Left kidney (tissue), 2 donors: ENCODE data around the gene SPART. TPM values are rescaled to one million over a fixed set of nuclear protein-coding genes. Genes with fewer than 3 reads are reported as not detected.

Experiments used
- DNase-seq: peaks from one replicate; pipeline ENCODE4 v3.0.0-alpha.2; 2013
- polyA plus RNA-seq: library from polyadenylated mRNA; unstranded; fragments of 120-200 nt; gene quantifications from one replicate; pipeline ENCODE4 v1.2.1, GENCODE V29; 2013; ENCODE audit not compliant: insufficient read length

Gene SPART
- polyA plus RNA-seq, 1 donor, result 101 TPM

DNA sequence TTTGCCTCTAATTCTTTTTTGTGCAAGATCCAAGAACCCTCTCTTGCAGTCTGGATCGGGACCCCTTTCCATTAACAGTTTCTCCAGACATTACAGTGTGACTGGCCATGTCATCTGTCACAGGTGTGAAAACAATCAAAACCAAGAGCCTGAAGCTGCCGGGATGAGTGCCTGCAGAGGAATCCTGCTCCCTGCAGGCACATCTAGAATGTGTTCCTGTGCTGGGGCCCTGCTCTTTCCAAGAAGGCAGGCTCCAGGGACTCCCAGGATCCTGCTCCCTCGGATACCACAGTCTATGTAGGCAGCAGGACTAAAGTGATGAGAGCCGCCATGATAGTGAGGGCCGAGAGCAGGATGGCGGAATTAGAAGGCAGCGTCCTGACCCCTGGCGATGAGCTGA lies 87.4 kb downstream of the SPART start:
- DNase-seq, result no peak

Other genes starting within 250 kb of the SPART start
- 7.0 TPM for gene DCLK1, start 215.0 kb downstream of the SPART start, polyA plus RNA-seq
- gene SOHLH2, start 131.8 kb downstream of the SPART start, polyA plus RNA-seq, result 4.8 TPM
- gene CCDC169, start 48.6 kb downstream of the SPART start, polyA plus RNA-seq, result 9.1 TPM
- gene CCNA1, start 86.1 kb upstream of the SPART start, polyA plus RNA-seq, result 1.2 TPM